ENCODE results near the gene ARHGAP44.

DNA sequence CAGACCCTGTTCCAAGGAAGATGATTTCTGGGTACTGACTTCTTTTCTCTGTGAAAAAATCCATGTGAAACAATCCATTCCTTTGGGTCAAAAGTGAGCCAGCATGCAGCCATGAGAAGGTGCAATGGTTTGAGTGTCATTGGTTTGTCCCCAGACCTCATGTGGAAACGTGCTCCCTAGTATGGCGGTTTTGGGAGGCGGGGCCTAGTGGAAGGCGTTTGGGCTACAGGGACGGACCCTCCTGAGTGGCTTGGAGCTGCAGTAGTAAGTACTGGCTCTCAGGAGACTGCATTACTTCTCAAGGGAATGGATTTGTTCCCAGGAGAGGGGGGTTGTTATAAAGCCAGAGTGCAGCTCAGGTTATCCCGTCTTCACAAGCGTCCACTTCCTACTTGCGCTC is 209.2 kb downstream of the ARHGAP44 start:
- TF ChIP-seq, protein P1, sequence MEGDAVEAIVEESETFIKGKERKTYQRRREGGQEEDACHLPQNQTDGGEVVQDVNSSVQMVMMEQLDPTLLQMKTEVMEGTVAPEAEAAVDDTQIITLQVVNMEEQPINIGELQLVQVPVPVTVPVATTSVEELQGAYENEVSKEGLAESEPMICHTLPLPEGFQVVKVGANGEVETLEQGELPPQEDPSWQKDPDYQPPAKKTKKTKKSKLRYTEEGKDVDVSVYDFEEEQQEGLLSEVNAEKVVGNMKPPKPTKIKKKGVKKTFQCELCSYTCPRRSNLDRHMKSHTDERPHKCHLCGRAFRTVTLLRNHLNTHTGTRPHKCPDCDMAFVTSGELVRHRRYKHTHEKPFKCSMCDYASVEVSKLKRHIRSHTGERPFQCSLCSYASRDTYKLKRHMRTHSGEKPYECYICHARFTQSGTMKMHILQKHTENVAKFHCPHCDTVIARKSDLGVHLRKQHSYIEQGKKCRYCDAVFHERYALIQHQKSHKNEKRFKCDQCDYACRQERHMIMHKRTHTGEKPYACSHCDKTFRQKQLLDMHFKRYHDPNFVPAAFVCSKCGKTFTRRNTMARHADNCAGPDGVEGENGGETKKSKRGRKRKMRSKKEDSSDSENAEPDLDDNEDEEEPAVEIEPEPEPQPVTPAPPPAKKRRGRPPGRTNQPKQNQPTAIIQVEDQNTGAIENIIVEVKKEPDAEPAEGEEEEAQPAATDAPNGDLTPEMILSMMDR (IDR thresholded peaks at IDR 0.05 in 8 of 11, conservative IDR thresholded peaks at IDR 0.05 in 3 of 11), result no peak
- TF ChIP-seq POLR2A (IDR thresholded peaks at IDR 0.05), result no peak

Measured in spleen (tissue), 7 donors.